HG03342 (cell line): ENCODE measurements around the gene KRT1.

Source experiments
- ATAC-seq: cut with Tn5 transposase; IDR thresholded peaks from one replicate; pipeline ENCODE4 v1.9.1; 2021; ENCODE audit warnings: mild to moderate bottlenecking, moderate library complexity; ENCODE audit not compliant: unreplicated experiment

Gene KRT1

DNA sequence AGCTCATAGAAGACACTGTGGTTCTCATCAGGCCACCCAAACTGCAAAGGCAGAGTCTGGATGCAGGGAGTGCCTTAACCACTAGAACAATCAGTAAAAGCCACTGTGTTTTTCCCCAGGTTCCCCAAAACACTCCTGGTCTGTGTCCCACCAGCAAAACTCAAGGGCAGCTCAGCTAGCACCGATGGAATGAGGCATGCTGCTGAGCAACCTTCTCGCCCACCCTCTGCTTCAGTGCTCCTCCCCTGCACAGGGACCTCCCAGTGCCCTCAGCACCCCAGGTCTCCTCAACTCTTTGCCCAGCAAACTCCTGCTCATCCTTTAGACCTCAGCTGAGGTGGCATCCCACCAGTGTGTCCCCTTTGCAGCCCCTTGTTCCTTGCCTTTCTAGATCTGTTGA, 19.2 kb upstream of the KRT1 start:
- no peak for ATAC-seq

DNA sequence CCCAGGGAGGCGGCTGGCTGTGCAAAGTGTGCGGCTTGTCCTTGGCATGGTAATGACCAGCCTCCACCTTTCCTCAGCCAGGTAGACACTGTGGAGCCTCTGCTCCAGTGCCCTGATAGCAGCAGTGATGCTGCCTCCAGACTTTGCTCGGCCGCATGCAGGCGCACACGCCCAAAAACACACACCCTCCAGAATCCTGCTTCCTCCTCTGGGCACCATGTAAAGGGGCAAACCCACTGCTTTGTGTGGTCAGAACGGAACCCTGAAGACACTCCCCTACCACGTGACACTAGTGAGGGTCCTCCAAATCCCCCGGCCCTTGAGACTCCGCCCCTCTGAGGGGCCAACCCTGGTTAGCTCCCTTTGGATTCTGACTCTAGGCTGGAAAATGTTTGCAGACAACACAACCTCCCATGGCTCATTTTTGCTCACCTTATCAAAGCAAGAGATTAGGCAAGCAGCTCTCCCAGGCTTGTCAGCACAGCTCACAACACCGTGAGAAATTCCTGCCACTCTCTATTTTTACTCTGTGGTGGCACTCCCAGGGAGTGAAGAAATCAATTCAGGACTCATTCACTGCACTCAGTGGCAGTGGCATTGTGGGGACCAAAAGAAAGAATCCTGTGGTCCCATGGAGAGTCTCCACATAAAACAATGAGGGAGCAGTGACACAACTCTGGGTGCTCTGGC, 18.6 kb upstream of the KRT1 start:
- ATAC-seq = no peak

DNA sequence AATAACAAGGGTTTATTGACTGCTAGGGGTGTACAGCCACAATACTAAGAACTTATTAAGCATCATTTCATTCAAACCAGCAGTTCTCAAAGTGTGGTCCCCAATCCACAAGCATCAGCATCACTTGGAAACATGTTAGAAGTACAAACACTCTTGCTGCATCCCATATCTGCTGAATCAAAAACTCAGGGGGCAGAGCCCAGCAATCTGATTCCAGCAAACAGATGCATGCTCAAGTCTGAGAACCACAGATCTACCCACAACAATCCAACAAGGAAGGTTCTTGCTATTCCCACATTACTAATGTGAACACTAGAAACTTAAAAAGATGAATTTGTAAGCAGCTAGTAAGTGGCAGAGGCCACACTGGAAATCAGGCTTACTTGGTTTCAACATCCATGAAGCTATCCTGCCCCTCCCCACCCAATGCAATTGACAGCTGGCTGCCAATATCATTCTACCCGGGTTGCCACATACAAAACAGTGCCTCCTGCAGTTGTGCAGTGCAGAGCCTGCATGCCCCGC, 16.9 kb upstream of the KRT1 start:
- no peak for ATAC-seq

- ATAC-seq = no peak
Measured at GRCh38 chr12:52696588-52696987, 16.4 kb upstream of the KRT1 start.

- ATAC-seq = no peak
Measured at GRCh38 chr12:52695039-52695438, 14.8 kb upstream of the KRT1 start.

DNA sequence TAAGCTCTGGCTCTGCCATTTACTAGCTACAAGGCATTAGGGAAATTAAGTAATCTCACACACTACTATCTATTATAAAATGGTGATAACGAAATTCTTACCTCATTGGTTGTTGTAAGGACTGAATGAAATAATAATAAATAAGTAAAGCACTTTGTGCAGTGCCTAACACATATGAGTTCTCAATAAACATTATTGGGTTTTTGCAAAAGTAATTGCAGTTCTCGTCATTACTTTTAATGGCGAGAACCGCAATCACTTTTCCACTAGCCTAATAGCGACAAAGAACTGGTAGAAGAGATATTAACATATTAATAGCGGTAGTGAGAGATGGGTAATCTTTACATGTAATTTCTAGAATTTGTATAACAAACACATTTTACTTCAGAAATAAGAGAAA, 13.9 kb upstream of the KRT1 start:
- ATAC-seq = no peak

DNA sequence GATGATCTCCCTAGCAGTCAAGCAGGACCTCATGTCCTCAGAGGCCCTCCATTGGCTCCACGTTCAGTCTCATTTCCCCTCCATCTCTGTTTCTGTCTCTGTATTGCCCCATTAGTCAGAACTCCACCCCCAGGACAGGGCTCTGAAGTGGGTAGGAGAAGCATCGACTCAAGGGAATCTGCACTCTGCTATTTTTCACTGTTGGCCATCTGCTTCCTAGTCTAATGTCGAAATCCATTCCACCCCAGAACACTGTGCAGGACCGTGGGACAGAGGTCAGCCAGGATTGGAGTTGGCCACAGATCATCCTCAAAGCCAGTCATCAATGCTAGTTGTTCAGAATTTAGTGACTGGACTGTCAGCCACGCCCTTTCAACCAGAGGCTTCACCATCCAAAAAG, 13.1 kb upstream of the KRT1 start:
- no peak for ATAC-seq

DNA sequence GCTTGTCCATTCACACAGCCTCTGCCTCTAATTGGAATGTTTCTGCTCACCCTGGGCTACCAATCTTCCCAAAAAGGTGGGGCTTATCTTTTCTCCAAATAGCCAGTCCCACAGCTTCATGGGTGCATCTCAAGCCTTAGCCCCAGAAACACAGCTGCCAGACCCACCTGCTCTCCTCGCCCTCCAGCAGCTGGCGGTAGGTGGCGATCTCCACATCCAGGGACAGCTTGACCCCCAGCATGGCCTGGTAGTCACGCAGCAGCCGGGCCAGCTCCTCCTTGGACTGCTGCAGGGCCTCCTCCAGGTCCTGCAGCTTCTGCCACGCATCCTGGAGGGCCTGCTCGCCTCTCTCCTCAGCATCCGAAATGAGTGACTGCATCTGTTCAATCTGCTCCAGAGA, 12.0 kb upstream of the KRT1 start:
- no peak for ATAC-seq

DNA sequence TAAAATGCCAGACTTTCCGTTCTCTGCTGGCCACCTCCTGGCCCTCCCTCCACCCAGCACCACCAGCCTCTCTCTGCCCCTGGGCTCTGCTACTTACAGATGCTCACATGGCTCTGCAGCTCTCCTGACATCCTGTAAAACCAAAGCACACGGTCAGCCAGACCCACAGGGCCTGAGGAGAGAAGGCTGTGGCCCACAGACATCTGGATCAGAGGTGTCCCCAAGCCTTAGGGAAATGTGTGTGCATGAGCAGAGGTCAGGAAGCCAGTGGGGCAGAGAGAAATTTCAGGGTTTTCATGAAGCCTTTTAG, 11.6 kb upstream of the KRT1 start:
- no peak for ATAC-seq

DNA sequence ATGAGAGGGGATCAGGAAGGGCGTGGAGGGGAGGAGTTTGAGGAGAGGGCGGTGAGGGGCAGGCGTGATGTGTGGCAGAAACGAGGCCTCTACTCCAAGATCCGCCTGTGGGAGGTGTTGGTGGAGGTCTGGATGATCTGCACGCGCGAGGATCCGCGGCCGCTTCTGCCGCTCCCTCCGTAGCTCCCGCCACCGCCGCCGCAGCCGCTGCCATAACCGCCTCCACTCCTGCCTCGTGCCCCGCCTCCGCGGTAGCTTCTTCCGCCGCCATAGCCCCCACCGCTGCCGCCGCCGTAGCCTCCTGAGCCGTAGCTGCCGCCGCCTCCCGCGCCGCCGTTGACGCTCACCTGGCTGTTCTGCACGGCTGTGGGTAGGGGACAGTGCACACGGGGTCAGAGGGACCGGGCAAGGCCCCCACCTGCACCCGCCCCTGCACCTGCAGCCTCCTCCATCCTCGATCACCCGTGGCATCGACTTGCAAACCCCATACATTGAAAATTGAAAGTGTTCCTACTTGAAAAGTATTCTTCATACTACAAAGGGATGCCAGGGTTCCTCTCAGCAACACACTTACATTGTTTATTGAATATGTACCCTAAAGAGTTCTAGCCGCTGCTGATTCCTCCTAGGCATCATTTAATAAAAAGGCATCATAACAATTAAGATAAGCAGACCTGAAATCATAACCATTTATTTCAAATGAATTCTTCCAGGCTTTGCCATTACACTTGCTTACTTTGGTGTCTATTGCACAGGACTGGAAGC, 11.1 kb upstream of the KRT1 start:
- no peak for ATAC-seq

- no peak for ATAC-seq
Measured at GRCh38 chr12:52690351-52691075, 10.3 kb upstream of the KRT1 start.

- ATAC-seq = no peak
Measured at GRCh38 chr12:52689936-52690335, 9.7 kb upstream of the KRT1 start.

GRCh38 chr12:52689239-52689638, 9.0 kb upstream of the KRT1 start:
- no peak for ATAC-seq

DNA sequence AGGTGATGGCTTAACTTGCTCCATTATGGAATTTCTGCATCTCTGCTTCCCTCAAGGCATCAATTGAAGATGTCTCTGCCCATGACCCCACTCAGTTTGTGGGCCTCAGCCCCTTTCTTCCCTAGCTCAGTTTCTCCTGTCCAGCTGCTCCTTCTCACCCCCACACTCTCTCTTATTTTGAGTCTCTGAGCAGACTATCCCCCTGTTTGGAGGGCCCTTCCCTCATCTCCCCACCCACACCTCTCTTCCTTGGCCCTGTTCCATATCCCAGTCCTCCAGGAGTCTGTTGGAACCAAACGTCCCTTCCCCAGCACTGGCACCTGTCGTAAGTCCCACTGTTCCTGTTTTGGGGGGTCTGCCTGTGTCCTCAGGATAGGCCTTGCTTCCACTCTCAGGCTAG, 8.3 kb upstream of the KRT1 start:
- ATAC-seq = no peak

- no peak for ATAC-seq
Measured at GRCh38 chr12:52687497-52688385, 7.5 kb upstream of the KRT1 start.

DNA sequence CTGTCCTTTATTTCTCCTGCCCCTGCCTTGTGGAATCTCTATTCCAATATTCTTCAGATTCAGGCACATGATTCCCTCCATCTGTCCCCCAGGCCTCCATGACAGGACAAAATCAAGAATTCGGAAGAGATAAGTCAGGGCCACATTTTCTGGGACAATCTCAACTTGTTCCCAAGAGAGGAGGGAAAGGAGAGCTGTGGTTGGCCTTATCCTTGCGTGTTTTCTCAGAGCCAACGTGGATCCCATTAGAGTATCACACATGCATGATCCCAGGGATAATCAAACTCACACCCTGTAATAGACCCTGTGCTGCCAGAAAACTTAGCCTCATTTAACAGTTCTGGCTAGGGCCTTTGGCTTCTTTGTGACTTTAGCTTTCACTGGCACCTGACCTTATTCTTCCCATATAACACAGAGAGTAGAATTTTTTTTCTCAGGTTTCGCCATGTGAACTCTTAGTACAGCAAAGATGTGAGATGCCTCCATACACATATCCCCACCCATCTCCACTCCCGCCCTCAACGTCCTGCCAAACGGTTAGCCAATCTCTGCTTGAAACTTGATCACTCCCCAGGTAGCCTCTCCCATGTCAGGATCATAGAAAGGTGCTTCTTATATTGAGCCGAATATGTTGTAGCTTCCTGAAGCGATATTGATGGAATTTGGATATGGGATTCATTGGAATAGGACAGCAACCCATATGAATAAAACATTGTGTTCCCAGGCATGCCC, 6.7 kb upstream of the KRT1 start:
- no peak for ATAC-seq

- ATAC-seq = no peak
Measured at GRCh38 chr12:52686063-52686462, 5.9 kb upstream of the KRT1 start.

DNA sequence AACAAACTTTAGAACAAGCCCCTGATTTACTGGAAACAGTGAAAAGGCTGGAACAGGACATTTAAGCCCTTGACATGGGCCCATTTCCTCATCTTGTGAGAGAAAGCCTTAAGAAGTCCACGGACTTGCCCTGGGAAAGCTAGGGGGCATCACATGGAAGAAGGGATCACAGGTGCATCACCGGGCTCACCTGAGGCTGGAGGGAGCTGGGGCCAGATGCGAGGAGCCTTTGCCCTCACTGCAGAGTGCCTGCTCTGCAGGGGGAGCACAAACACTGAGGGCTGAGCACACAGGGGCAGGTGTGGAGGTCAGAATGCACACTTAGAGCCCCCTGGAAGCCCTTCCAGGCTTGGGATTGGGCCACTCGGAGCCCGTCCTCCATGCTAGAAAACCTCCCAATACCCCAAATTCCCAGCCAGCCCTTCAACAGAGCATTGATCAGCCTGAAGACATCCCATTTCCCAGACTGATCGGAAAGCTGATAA, 5.2 kb upstream of the KRT1 start:
- no peak for ATAC-seq

DNA sequence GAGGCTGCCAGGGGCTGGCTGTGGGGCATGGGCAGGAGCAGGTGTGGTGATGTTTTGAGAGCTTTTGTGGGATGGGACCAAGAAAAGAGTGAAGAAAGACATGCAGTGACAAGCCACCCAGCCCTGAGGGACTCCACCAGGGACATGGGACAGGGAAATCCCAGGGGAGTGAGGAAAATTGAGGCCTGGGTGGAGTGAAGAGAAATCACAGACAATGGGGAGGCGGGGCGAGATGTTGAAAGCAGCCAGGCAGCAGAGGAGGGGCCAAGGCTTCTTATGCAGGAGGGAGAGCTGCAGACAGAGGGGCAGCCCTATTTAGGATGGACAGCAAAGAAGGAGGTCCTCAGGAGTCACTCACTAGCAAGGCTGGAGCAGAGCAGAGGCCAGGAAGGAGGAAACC, 4.2 kb upstream of the KRT1 start:
- no peak for ATAC-seq
